ENCODE results near the gene SUMF1. TPM values are rescaled to one million over a fixed set of nuclear protein-coding genes. Genes with fewer than 3 reads are reported as not detected.
A peak's percentile ranks its signal among the peaks of the same experiment; 100 is the strongest.

The SUMF1 gene
- total RNA-seq, 4 donors from 2014 or later, result 39.6 to 51.3 (median 47.0) TPM

DNA sequence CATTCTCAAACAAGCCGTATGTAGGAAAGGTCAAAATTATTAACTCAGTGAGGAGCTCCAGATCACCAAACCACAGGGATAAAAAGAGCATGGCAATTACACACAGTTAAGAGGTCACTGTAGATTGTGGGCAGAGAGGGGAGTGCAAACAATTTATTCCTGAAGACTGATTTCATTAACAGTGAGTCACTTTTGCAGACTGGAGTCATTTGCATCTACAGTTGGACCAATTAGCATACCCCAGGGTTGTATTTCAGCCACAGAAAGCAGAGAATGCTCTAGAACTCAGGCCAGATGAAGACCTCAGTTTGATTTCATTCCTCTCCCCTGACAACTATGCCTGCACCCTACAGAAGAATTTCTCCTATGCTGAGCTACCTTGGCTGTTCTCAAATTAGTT lies 123.8 kb downstream of the SUMF1 start:
- ATAC-seq, result no peak
- 100% methylated on average over 1 of the region's 1 CpG for WGBS, 2 donors (ENCODE audit: low coverage in 1 of 2)
- no peaks in the 10 kb centered on the region for H3K9me3 ChIP-seq
- no peaks in the 10 kb centered on the region for H3K36me3 ChIP-seq
- H3K4me3 ChIP-seq, result no peak overlapping the region
- H3K27me3 ChIP-seq, result no peaks in the 10 kb centered on the region
- peaks cover 0 to 44% (median 6%) of the 10 kb centered on the region in 3 donors for H3K4me1 ChIP-seq
- H3K27ac ChIP-seq, result no peak overlapping the region
- TF ChIP-seq EP300 (IDR thresholded peaks at IDR 0.05) (no peak), POLR2AphosphoS5 (IDR thresholded peaks at IDR 0.05) (no peak), CTCF (IDR thresholded peaks at IDR 0.05) (no peak), POLR2A (IDR thresholded peaks at IDR 0.05) (no peak)

DNA sequence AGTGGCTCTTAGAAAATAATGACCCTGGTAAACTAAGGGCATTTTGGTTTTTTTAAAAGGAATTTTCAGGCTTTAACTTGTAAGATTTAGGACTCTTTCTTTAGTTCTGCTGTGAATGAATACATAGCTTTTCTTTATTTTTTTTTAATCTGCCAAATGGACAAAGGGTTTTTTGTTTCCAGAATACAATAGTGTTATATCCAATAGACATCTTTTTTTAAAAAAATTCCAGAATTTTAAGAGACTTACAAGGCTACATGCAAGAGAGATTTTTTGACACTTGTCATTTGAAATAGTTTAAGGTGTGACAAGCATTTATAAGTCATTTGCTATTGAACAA lies 125.8 kb downstream of the SUMF1 start:
- H3K36me3 ChIP-seq, result no peaks in the 10 kb centered on the region
- peak overlapping the region in 3 of 4 donors; percentile 20 to 55 (median 34) for H3K27ac ChIP-seq
- peaks cover 0 to 44% (median 6%) of the 10 kb centered on the region in 3 donors for H3K4me1 ChIP-seq
- TF ChIP-seq EP300 (IDR thresholded peaks at IDR 0.05) (no peak), POLR2AphosphoS5 (IDR thresholded peaks at IDR 0.05) (no peak), POLR2A (IDR thresholded peaks at IDR 0.05) (no peak), CTCF (IDR thresholded peaks at IDR 0.05) (no peak)
- H3K27me3 ChIP-seq, result no peaks in the 10 kb centered on the region
- H3K9me3 ChIP-seq, result no peaks in the 10 kb centered on the region
- H3K4me3 ChIP-seq, result no peak overlapping the region
- ATAC-seq, result no peak

DNA sequence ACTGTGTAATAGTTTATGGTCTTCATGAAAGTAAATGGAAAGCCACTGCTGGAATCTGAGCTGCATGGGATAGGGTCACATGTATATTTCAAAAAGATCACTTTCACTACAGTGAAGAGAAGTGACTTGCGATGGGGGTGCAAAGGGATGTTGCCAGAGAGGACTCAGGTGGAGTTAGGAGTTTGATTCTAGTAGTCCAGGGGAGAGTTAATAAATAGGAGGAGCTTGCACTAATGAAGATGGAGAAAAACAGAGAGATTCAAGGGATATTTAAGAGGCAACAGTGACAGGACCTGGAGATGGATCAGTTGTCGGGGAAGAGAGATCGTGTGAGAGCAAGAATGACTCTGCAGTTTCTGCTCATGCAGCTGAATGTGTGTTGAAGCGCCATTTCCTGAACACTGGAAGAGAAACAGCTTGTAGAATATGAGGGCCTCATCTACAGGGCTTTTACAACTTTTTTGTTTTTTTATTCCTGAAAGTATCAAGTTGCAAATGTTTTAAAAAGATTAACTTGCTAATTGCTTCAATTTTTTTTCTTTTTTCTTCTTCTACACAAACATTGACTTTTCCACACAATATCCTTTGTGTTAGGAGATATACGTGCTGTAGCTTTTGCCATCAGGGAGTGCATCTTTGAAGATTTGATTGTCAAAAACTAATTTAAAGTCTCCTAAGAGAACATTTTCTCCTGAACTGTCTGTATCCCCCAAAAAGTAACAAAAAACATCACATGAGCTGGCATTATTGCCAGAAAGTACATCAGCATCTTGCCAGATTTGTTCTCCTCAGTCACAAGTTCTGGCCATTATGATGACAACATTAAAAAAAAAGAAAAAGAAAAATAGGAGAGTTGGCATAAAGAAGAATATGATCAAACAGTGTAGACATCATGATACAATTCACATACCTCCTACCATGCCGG lies 126.4 kb downstream of the SUMF1 start:
- Histone ChIP-seq H3K27me3 (no peaks in the 10 kb centered on the region), H3K27ac (peak overlapping the region in 3 of 4 donors; percentile 20 to 55 (median 34)), H3K36me3 (no peaks in the 10 kb centered on the region), H3K4me1 (peaks cover 0 to 44% (median 6%) of the 10 kb centered on the region in 3 donors), H3K4me3 (no peak overlapping the region), H3K9me3 (no peaks in the 10 kb centered on the region)
- ATAC-seq, result peak; percentile 52
- TF ChIP-seq POLR2A (IDR thresholded peaks at IDR 0.05) (no peak), EP300 (IDR thresholded peaks at IDR 0.05) (no peak), CTCF (IDR thresholded peaks at IDR 0.05) (no peak)
- WGBS, 2 donors (ENCODE audit: low coverage in 1 of 2), result 56 to 61% methylated on average over 6 of the region's 6 CpGs

DNA sequence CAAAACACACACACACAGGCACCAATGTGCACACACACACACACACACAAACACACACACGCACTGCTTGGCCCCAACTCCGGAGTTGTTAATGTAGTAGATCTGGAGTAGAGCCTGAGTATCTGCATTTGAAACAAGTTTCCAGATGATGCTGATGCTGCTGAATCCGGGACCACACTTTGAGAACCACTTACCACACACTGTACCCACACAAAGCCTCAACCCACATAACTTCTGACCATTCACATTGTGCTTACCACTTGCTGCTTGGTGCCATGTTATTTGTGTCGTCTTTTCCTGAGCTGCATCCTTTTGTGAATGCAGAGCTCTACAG lies 127.0 kb downstream of the SUMF1 start:
- peak overlapping the region in 3 of 4 donors; percentile 20 to 55 (median 34) for H3K27ac ChIP-seq
- no peak overlapping the region for H3K4me3 ChIP-seq
- peaks cover 0 to 44% (median 6%) of the 10 kb centered on the region in 3 donors for H3K4me1 ChIP-seq
- no peaks in the 10 kb centered on the region for H3K27me3 ChIP-seq
- no peaks in the 10 kb centered on the region for H3K9me3 ChIP-seq
- no peak for ATAC-seq
- 77% methylated on average over 2 of the region's 4 CpGs; no CpG with 5 or more reads in 1 of the 2 donors for WGBS, 2 donors (ENCODE audit: low coverage in 1 of 2)
- no peaks in the 10 kb centered on the region for H3K36me3 ChIP-seq
- TF ChIP-seq POLR2AphosphoS5 (IDR thresholded peaks at IDR 0.05) (no peak), CTCF (IDR thresholded peaks at IDR 0.05) (no peak), EP300 (IDR thresholded peaks at IDR 0.05) (no peak), POLR2A (IDR thresholded peaks at IDR 0.05) (no peak)

GRCh38 chr3:4338751-4339150 lies 128.3 kb downstream of the SUMF1 start:
- no peak overlapping the region for H3K27ac ChIP-seq

More at GRCh38 chr3:4338751-4339150, 128.3 kb downstream of the SUMF1 start:
- TF ChIP-seq POLR2A (IDR thresholded peaks at IDR 0.05) (no peak), EP300 (IDR thresholded peaks at IDR 0.05) (no peak), CTCF (IDR thresholded peaks at IDR 0.05) (no peak), POLR2AphosphoS5 (IDR thresholded peaks at IDR 0.05) (no peak)
- Histone ChIP-seq H3K4me3 (no peak overlapping the region), H3K27me3 (no peaks in the 10 kb centered on the region), H3K4me1 (peaks cover 0 to 44% (median 6%) of the 10 kb centered on the region in 3 donors), H3K9me3 (no peaks in the 10 kb centered on the region), H3K36me3 (no peaks in the 10 kb centered on the region)
- no peak for ATAC-seq
- WGBS, 2 donors (ENCODE audit: low coverage in 1 of 2), result 89 to 90% methylated on average over 2 to 5 of the region's 5 CpGs
